Right lobe of liver (tissue), 6 donors: ENCODE measurements around the gene MEMO1. TPM values are rescaled to one million over a fixed set of nuclear protein-coding genes. Genes with fewer than 3 reads are reported as not detected.

Source experiments
- ATAC-seq, 4 donors: fragments of 200-7000 bp; cut with Tn5 transposase; one replicate each; pipeline ENCODE4 v1.9.1; 2020; ENCODE audit warnings: mild to moderate bottlenecking in 4 of 4, moderate library complexity in 4 of 4
- DNase-seq, 3 donors: peaks; one replicate each; pipeline ENCODE4 v3.0.0-alpha.2; 2020
- H3K27ac ChIP-seq, 3 donors: fragments of 200-600 bp; one replicate each; pipeline ENCODE4 v1.8.0; 2022
- H3K27me3 ChIP-seq, 2 donors: fragments of 200-600 bp; one replicate each; pipeline ENCODE4 v1.8.0; 2022
- H3K36me3 ChIP-seq, 4 donors: fragments of 200-600 bp; sonication (generic) in 1 of 4; one replicate each; pipeline versions ENCODE4 v1.5.1 to v1.8.0; 2017 to 2022; ENCODE audit warnings: control low read depth in 1 of 4
- H3K4me1 ChIP-seq, 4 donors: fragments of 200-600 bp; sonication (generic) in 1 of 4; one replicate each; pipeline versions ENCODE4 v1.5.1 to v1.8.0; 2017 to 2022; ENCODE audit warnings: control low read depth in 1 of 4
- H3K4me3 ChIP-seq, 3 donors: fragments of 200-600 bp; one replicate each; pipeline ENCODE4 v1.8.0; 2022
- H3K9me3 ChIP-seq, 4 donors: fragments of 200-600 bp; sonication (generic) in 1 of 4; one replicate each; pipeline versions ENCODE4 v1.5.1 to v1.8.0; 2017 to 2022; ENCODE audit warnings: control low read depth in 1 of 4
- CTCF ChIP-seq, 4 donors: fragments of 200-600 bp in 3 of 4; fragments of 450-650 bp in 1 of 4; IDR thresholded peaks; one replicate each; pipeline versions ENCODE4 v1.5.1 to v1.8.0; 2016 to 2022; ENCODE audit warnings: antibody characterized with exemption in 4 of 4, mild to moderate bottlenecking in 2 of 4
- POLR2A ChIP-seq: fragments of 450-650 bp; IDR thresholded peaks from one replicate; pipeline ENCODE4 v1.6.1; 2017; ENCODE audit warnings: antibody characterized with exemption, mild to moderate bottlenecking
- WGBS: methylation state at CpG from one replicate; pipeline ENCODE4 v1.1.6; 2018; ENCODE audit warnings: low coverage, low lambda C conversion rate; ENCODE audit not compliant: insufficient coverage; ENCODE audit errors: missing lambda C conversion rate; 5-methylcytosine and 5-hydroxymethylcytosine counted together
- intact Hi-C, 2 donors: fragments of 100-400 bp; cut with DNase I; formaldehyde crosslinking; loops; one replicate each; pipeline versions ENCODE4 v1.11.2 to v1.14.1; 2022
- total RNA-seq, 6 experiments: library from RNA; depleted of rRNA in 2 of 6; stranded (reverse); fragments of >200 nt in 2 of 6; fragmentation: NEBNext Ultra II Directional in 3 of 6; extraction: Animal tissue kit (Norgen Biotek cat#: 25700) in 3 of 6; gene quantifications; one replicate each; pipeline versions ENCODE4 v1.1.0 to v1.2.4, GENCODE V29; 2016 to 2023
- donor health status: DM: no; HTN: yes; CAD: no.
- donor health status: DM: no; HTN: no; CAD: no.
- donor health status: DM: no; HTN: no; CAD: no.
- donor health status: DM: no; HTN: yes; CAD: no.
- donor health status: DM: no; HTN: yes; CAD: no.

Gene MEMO1
- total RNA-seq, 6 experiments from 2014 or later, result 19.6 to 28.0 (median 23.2) TPM

GRCh38 chr2:31945572-31945935 is 65.3 kb downstream of the MEMO1 start:
- TF ChIP-seq POLR2A (no peak), CTCF (IDR thresholded peaks at IDR 0.05) (no peak)
- 33% methylated on average over 1 of the region's 1 CpG for WGBS
- H3K9me3 ChIP-seq, result no peaks in the 10 kb centered on the region
- no peak overlapping the region for H3K27ac ChIP-seq
- H3K4me3 ChIP-seq, result no peak overlapping the region
- H3K27me3 ChIP-seq, result no peaks in the 10 kb centered on the region
- intact Hi-C loops, result no loop called here
- H3K36me3 ChIP-seq, result no peaks in the 10 kb centered on the region
- DNase-seq, result no peak
- no peak for ATAC-seq
- no peaks in the 10 kb centered on the region for H3K4me1 ChIP-seq

- Histone ChIP-seq H3K4me3 (no peak overlapping the region), H3K4me1 (no peaks in the 10 kb centered on the region), H3K36me3 (no peaks in the 10 kb centered on the region), H3K9me3 (no peaks in the 10 kb centered on the region), H3K27me3 (no peaks in the 10 kb centered on the region), H3K27ac (no peak overlapping the region)
- ATAC-seq, result no peak
- no peak for DNase-seq
- no peak for TF ChIP-seq CTCF (IDR thresholded peaks at IDR 0.05)
- no peak for TF ChIP-seq POLR2A
- WGBS, result 92% methylated on average over 2 of the region's 2 CpGs
- intact Hi-C loops, result no loop called here
Measured at GRCh38 chr2:31944828-31945571, 65.8 kb downstream of the MEMO1 start.

- 93% methylated on average over 3 of the region's 3 CpGs for WGBS
- H3K36me3 ChIP-seq, result no peaks in the 10 kb centered on the region
- H3K4me3 ChIP-seq, result no peak overlapping the region
- TF ChIP-seq CTCF (IDR thresholded peaks at IDR 0.05) (no peak), POLR2A (no peak)
- no peak for ATAC-seq
- no peak for DNase-seq
- H3K4me1 ChIP-seq, result no peaks in the 10 kb centered on the region
- H3K9me3 ChIP-seq, result no peaks in the 10 kb centered on the region
- intact Hi-C loops, result no loop called here
- H3K27me3 ChIP-seq, result no peaks in the 10 kb centered on the region
- H3K27ac ChIP-seq, result no peak overlapping the region
Measured at GRCh38 chr2:31943636-31944225, 67.1 kb downstream of the MEMO1 start.

GRCh38 chr2:31940920-31941319 is 69.9 kb downstream of the MEMO1 start:
- intact Hi-C loops, result no loop called here
- H3K4me1 ChIP-seq, result no peaks in the 10 kb centered on the region
- WGBS, result 100% methylated on average over 1 of the region's 1 CpG
- H3K4me3 ChIP-seq, result no peak overlapping the region
- H3K27me3 ChIP-seq, result no peaks in the 10 kb centered on the region
- DNase-seq (no peak), ATAC-seq (no peak)
- H3K9me3 ChIP-seq, result no peaks in the 10 kb centered on the region
- TF ChIP-seq POLR2A (no peak), CTCF (IDR thresholded peaks at IDR 0.05) (no peak)
- H3K27ac ChIP-seq, result no peak overlapping the region
- no peaks in the 10 kb centered on the region for H3K36me3 ChIP-seq
